Esophagus (tissue), 2 donors: ENCODE measurements around the gene SLC4A3. TPM values are rescaled to one million over a fixed set of nuclear protein-coding genes. Genes with fewer than 3 reads are reported as not detected.

Experiments used
- H3K27ac ChIP-seq, 2 donors: one replicate each; pipeline ENCODE4 v1.5.1; 2013; ENCODE audit warnings: low read depth in 2 of 2, mild to moderate bottlenecking in 2 of 2, inconsistent platforms in 1 of 2, low read length in 1 of 2, moderate library complexity in 1 of 2
- H3K27me3 ChIP-seq, 2 donors: one replicate each; pipeline ENCODE4 v1.6.1; 2013; ENCODE audit warnings: low read length in 2 of 2, control low read depth in 1 of 2, mild to moderate bottlenecking in 1 of 2; ENCODE audit not compliant: insufficient read depth in 2 of 2, control insufficient read depth in 1 of 2
- H3K36me3 ChIP-seq, 2 donors: one replicate each; pipeline ENCODE4 v1.6.1; 2013; ENCODE audit warnings: low read length in 1 of 2; ENCODE audit not compliant: control insufficient read depth in 2 of 2, insufficient read depth in 2 of 2
- H3K4me1 ChIP-seq, 2 donors: one replicate each; pipeline ENCODE4 v1.6.1; 2013; ENCODE audit warnings: low read length in 1 of 2; ENCODE audit not compliant: control insufficient read depth in 2 of 2, insufficient read depth in 2 of 2
- H3K4me3 ChIP-seq, 2 donors: one replicate each; pipeline ENCODE4 v1.5.1; 2013; ENCODE audit warnings: low read length in 2 of 2, mild to moderate bottlenecking in 2 of 2, low read depth in 1 of 2, moderate library complexity in 1 of 2
- H3K9me3 ChIP-seq, 2 donors: one replicate each; pipeline ENCODE4 v1.6.1; 2013; ENCODE audit warnings: mild to moderate bottlenecking in 2 of 2, low read depth in 1 of 2, low read length in 1 of 2, moderate library complexity in 1 of 2; ENCODE audit not compliant: control insufficient read depth in 2 of 2, insufficient read depth in 1 of 2
- WGBS, 2 donors: extraction: QIAGEN DNeasy Blood & Tissue Kit; methylation state at CpG; one replicate each; pipeline ENCODE4 v1.1.7; 2013; 5-methylcytosine and 5-hydroxymethylcytosine counted together
- polyA plus RNA-seq, 2 donors: library from polyadenylated mRNA; stranded (reverse); fragments of 200-250 nt; gene quantifications; one replicate each; pipeline ENCODE4 v1.2.3, GENCODE V29; 2013
- donor health status: healthy with polysubstance abuse.
- donor health status: Bipolar disorder and iron deficiency.

The SLC4A3 gene
- polyA plus RNA-seq, 2 donors, result 2.0 to 2.5 TPM

DNA sequence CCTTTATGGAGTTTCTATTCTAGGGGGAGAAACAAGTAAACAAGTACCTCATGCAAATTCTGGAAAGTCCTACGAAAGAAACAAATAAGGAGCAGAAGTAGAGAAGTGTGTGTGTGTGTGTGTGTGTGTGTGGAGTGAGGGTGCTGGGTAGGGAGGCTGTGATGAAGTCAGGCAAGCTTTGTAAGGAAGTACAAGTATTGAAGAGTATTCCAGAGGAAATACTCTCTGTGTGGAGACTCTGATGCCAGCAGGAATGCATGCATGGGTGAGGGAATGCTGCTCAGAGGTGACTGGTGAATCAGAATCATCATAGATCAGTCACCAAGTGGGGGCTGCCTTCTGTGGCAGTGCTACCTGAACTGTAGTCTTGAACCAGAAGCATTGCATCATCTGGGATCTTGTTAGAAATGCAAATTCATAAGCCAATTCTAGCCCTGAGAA, 34.5 kb downstream of the SLC4A3 start:
- H3K27ac ChIP-seq, result no peak overlapping the region

DNA sequence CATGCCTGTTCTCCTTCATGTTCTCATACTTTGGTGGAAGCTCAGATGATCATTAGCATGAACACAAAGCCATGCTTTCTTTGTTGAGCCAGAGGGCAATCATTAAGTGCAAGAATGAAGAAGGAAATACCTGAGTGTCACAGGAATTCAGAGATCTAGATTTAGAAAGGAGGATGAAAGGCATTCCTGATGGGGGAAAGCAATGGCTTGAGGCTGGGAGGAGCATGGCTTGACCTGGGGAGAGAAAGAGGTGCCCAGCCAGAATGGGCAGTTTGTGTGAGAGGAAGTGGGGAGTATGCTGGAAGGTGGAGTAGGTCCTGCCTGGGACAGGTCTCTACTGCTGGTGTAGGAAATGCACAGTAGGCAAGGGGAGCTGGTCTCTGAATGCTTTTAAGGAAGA, 35.1 kb downstream of the SLC4A3 start:
- Histone ChIP-seq H3K27me3 (no peaks in the 10 kb centered on the region), H3K27ac (no peak overlapping the region), H3K4me1 (no peaks in the 10 kb centered on the region), H3K36me3 (no peaks in the 10 kb centered on the region), H3K4me3 (no peak overlapping the region), H3K9me3 (peaks cover 0 to 11% of the 10 kb centered on the region in 2 donors)

More for the DNA sequence above, 34.5 kb downstream of the SLC4A3 start:
- Histone ChIP-seq H3K9me3 (peaks cover 0 to 11% of the 10 kb centered on the region in 2 donors), H3K27me3 (no peaks in the 10 kb centered on the region), H3K4me3 (no peak overlapping the region), H3K4me1 (no peaks in the 10 kb centered on the region), H3K36me3 (no peaks in the 10 kb centered on the region)
- 86 to 92% methylated on average over 1 of the region's 1 CpG for WGBS, 2 donors

DNA sequence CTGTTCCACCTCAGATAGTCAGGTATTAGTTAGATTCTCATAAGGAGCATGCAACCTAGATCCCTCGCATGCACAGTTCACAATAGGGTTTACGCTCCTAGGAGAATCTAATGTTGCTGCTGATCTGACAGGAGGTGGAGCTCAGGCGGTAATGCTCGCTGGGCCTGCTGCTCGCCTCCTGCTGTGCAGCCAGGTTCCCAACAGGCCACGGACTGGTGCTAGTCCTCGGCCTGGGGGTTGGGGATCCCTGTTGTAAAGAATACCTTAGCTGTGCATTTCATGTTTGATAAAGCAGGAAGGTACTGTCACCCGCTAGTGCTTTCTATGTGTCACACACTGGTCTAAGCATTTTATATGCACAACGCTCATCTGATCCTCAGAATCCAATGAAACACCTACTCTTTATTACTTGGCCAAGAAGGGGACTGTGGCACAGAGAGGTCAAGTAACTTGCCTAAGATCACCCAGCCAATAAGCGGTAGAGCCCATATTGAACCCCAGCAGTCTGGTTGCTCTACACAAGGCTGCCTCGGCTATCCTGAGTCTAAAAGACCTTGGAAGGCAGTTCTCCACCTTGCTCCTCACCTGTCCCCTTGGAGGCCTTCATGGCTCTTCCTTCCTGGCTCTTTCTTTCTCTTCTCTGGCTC, 35.8 kb downstream of the SLC4A3 start:
- no peak overlapping the region for H3K4me3 ChIP-seq
- H3K27me3 ChIP-seq, result no peaks in the 10 kb centered on the region
- H3K27ac ChIP-seq, result no peak overlapping the region
- H3K36me3 ChIP-seq, result no peaks in the 10 kb centered on the region
- peaks cover 0 to 11% of the 10 kb centered on the region in 2 donors for H3K9me3 ChIP-seq
- 72 to 81% methylated on average over 11 of the region's 11 CpGs for WGBS, 2 donors
- H3K4me1 ChIP-seq, result no peaks in the 10 kb centered on the region

DNA sequence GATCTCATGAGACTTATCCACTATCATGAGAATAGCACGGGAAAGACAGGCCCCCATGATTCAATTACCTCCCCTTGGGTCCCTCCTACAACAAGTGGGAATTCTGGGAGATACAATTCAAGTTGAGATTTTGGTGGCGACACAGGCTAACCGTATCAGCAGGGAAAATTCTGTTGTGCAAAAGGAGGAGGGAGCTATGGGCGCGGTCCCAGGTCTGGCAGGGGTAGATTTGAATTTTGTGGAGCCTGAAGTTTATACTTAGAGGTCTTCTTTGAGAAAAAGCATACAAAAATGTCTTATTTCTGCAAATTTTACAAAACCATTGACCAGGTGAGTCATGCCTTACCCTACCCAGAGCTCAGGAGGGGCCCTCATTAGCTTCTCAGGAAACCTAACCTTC, 36.6 kb downstream of the SLC4A3 start:
- H3K27ac ChIP-seq, result no peak overlapping the region
- H3K4me3 ChIP-seq, result no peak overlapping the region
- no peaks in the 10 kb centered on the region for H3K36me3 ChIP-seq
- peaks cover 0 to 11% of the 10 kb centered on the region in 2 donors for H3K9me3 ChIP-seq
- WGBS, 2 donors, result 91 to 96% methylated on average over 5 of the region's 5 CpGs
- no peaks in the 10 kb centered on the region for H3K4me1 ChIP-seq
- no peaks in the 10 kb centered on the region for H3K27me3 ChIP-seq

DNA sequence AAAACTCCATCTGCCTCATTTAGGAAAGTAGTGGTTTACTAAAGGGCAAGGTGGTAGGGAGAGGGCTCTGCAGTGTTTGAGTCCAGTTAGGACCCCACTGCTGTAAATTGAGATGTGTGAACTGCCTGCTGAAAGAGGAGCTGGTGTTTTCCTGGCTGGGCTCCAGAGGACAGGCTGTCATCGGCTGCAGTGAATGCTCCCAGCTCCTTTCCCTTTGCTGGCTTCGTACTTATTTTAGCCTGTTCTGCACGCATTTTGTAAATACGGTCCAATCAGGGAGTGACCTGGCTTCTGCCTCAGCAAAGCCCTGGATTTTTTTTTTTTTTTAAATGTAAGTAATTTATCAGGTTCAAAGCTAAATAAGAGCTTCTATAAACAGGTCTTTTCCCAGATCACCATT, 37.5 kb downstream of the SLC4A3 start:
- no peaks in the 10 kb centered on the region for H3K36me3 ChIP-seq
- WGBS, 2 donors, result 32 to 51% methylated on average over 4 of the region's 4 CpGs
- H3K27me3 ChIP-seq, result no peaks in the 10 kb centered on the region
- H3K4me1 ChIP-seq, result no peaks in the 10 kb centered on the region
- H3K4me3 ChIP-seq, result no peak overlapping the region
- peaks cover 0 to 8% of the 10 kb centered on the region in 2 donors for H3K9me3 ChIP-seq
- H3K27ac ChIP-seq, result no peak overlapping the region

DNA sequence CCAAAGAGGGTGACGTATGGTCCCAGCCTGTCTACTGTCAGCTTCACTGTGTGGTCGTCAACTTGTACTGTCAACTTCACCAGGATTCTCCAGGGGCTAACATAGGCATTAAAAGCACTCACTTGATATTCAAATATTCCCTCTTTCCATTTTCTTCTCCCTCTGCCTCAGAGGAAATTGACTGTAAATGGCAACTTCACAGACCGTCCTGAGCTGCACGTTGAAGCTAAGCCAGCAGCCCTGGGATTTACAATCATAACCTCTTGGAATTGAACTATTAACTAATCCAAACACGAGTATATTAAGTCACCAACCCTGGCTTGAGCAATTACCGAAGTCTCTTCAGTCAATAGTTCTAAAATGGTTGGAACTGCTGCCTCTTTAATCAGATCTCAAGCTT, 38.5 kb downstream of the SLC4A3 start:
- H3K36me3 ChIP-seq, result no peaks in the 10 kb centered on the region
- H3K27me3 ChIP-seq, result no peaks in the 10 kb centered on the region
- no peak overlapping the region for H3K4me3 ChIP-seq
- H3K4me1 ChIP-seq, result no peaks in the 10 kb centered on the region
- no peak overlapping the region for H3K27ac ChIP-seq
- H3K9me3 ChIP-seq, result peaks cover 0 to 3% of the 10 kb centered on the region in 2 donors
- 67 to 76% methylated on average over 6 of the region's 6 CpGs for WGBS, 2 donors

DNA sequence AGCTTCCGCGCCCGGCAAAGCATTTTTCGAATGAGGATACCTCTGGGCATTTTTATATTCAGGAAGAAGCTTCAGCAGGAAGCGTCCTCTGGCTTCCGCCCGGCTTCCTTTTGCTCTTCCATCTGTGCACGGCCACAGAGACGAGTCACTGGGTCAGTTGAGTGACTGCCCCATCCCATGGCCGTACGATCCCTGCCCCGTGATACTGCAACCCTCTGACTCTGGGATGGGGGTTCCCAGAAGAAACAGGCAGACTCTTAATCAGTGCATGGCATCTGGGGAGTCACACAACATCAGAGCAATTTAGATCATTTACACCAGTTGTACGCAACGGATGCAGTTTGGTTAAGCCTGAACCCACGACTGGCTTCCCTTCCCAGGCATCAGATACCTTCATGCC, 40.9 kb downstream of the SLC4A3 start:
- WGBS, 2 donors, result 86 to 87% methylated on average over 15 of the region's 15 CpGs
- H3K36me3 ChIP-seq, result no peaks in the 10 kb centered on the region
- H3K9me3 ChIP-seq, result no peaks in the 10 kb centered on the region
- H3K27ac ChIP-seq, result no peak overlapping the region
- H3K4me1 ChIP-seq, result no peaks in the 10 kb centered on the region
- no peaks in the 10 kb centered on the region for H3K27me3 ChIP-seq
- H3K4me3 ChIP-seq, result no peak overlapping the region

DNA sequence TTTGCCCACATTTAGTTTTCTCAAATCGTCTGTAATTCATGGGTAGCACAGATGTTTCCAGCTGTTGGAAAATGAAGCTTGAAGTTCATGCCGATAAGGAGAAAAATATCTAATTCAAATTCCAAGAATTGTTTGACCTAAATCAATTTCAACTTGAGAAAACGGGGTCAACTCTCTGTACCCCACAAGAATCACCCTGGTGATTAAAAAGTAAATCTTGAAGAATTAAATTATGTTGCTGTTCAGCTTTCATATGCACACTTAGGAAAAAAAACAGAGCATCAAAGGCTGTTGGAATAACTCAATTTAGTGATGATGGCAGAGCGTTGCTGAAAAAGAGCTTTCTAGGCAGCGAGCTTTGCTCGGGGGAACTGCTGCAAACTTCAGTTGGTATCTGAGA, 43.0 kb downstream of the SLC4A3 start:
- Histone ChIP-seq H3K4me3 (no peak overlapping the region), H3K9me3 (no peaks in the 10 kb centered on the region), H3K27ac (no peak overlapping the region), H3K4me1 (no peaks in the 10 kb centered on the region), H3K36me3 (no peaks in the 10 kb centered on the region), H3K27me3 (no peaks in the 10 kb centered on the region)
- 72 to 75% methylated on average over 6 of the region's 6 CpGs for WGBS, 2 donors

DNA sequence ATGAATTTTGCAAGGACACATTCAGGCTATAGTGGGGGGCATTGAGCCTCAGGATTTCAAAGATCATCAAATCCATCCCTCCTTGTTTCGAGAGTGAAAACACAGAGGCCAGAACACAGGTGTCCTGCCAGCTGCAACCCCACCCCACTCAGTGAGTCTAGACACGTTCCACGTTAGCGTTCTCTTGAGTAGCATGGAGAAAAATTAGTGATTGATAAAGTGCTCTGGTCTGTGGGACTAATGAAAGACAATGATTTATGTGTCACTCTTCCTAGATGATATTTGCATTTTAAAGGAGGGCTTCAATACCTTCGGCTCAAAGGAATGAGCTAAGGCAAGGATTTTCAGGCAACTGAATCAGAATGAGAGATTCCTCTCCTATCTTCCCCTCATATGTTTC, 43.8 kb downstream of the SLC4A3 start:
- peaks cover 0 to 3% of the 10 kb centered on the region in 2 donors for H3K27me3 ChIP-seq
- no peaks in the 10 kb centered on the region for H3K9me3 ChIP-seq
- 60 to 70% methylated on average over 5 of the region's 5 CpGs for WGBS, 2 donors
- no peaks in the 10 kb centered on the region for H3K36me3 ChIP-seq
- no peaks in the 10 kb centered on the region for H3K4me1 ChIP-seq
- no peak overlapping the region for H3K4me3 ChIP-seq
- no peak overlapping the region for H3K27ac ChIP-seq

DNA sequence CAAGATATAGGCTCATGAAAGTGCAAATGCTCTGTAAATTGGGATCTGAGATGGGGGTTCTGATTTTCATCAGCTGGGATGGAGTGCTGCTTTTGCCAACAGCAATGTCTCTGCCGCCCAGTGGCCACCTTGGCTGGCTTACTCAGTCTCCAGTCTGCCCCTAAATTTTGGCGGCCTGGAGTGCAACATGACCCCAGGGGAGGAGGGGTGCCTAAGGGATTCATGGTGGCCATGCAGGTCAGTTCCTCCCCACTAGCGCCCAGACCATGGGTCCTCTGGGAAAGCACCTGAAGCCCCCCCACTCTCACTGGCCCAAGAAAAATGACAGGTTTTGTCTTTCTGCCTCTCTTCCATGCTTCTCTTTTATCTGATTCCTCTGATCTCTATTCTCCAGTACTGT, 45.0 kb downstream of the SLC4A3 start:
- no peak overlapping the region for H3K4me3 ChIP-seq
- H3K36me3 ChIP-seq, result no peaks in the 10 kb centered on the region
- 81 to 82% methylated on average over 3 of the region's 3 CpGs for WGBS, 2 donors
- peaks cover 0 to 3% of the 10 kb centered on the region in 2 donors for H3K27me3 ChIP-seq
- H3K9me3 ChIP-seq, result no peaks in the 10 kb centered on the region
- no peak overlapping the region for H3K27ac ChIP-seq
- no peaks in the 10 kb centered on the region for H3K4me1 ChIP-seq
